ENCODE data around the gene USP17L5. TPM values are rescaled to one million over a fixed set of nuclear protein-coding genes. Genes with fewer than 3 reads are reported as not detected.
"Not testable (repeated sequence)": the region's sequence is repeated elsewhere in the genome, so short reads cannot be mapped to it uniquely, and the experiment has no call there.

USP17L5 gene, protein sequence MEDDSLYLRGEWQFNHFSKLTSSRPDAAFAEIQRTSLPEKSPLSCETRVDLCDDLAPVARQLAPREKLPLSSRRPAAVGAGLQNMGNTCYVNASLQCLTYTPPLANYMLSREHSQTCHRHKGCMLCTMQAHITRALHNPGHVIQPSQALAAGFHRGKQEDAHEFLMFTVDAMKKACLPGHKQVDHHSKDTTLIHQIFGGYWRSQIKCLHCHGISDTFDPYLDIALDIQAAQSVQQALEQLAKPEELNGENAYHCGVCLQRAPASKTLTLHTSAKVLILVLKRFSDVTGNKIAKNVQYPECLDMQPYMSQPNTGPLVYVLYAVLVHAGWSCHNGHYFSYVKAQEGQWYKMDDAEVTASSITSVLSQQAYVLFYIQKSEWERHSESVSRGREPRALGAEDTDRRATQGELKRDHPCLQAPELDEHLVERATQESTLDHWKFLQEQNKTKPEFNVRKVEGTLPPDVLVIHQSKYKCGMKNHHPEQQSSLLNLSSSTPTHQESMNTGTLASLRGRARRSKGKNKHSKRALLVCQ
- total RNA-seq (2012; rRNA removed) (not detected in 2 replicates), polyA plus RNA-seq (2012; rRNA removed) (not detected in 2 replicates), Bru-seq, nascent RNA (not detected), BruChase-seq, experiment 1, labeled RNA remaining after a 6-hour chase (not detected), BruChase-seq, experiment 2, labeled RNA remaining after a 2-hour chase (not detected)
- polyA plus RNA-seq (2012; cell fraction: cytosol; rRNA removed) = not detected in 2 replicates
- not detected in 2 replicates for polyA plus RNA-seq (2012; cell fraction: nucleus; rRNA removed; ENCODE audit: low replicate concordance)
- long read RNA-seq = 0 reads

GRCh38 chr4:9339103-9339502 is at the start of gene USP17L5:
TSS of gene USP17L5 (plus strand) at chr4:9339403. CDS start at chr4:9339403, 0 bp downstream.
- H3K9ac ChIP-seq (ENCODE audit: low read depth, low read length); H2BK20ac ChIP-seq (ENCODE audit: low read depth, low read length); in situ Hi-C loops (cut with MboI; ENCODE audit: low sequenced_read_pairs); ATAC-seq (ENCODE audit: low read depth); H4K91ac ChIP-seq (ENCODE audit: insufficient read depth, low read depth, low read length); H3K9me3 ChIP-seq (ENCODE audit: control insufficient read depth, insufficient read depth, low read length); H3K79me1 ChIP-seq (ENCODE audit: low read depth in 1 of 2, low read length in 2 of 2); intact Hi-C loops (cut with micrococcal nuclease); H3K14ac ChIP-seq (replicated peaks; ENCODE audit: low read depth, low read length); H3K36me3 ChIP-seq (ENCODE audit: control insufficient read depth, insufficient read depth, low read length); H3K23ac ChIP-seq (ENCODE audit: low read depth, low read length); CTCF ChIA-PET; H3K9me1 ChIP-seq (ENCODE audit: insufficient read depth, low read length); H2AK9ac ChIP-seq (replicated peaks; ENCODE audit: low read depth, low read length, poor library complexity); H3K4ac ChIP-seq (ENCODE audit: low read depth, low read length); dilution Hi-C loops (cut with HindIII; ENCODE audit: low sequenced_read_pairs, unreplicated experiment); H3K4me2 ChIP-seq (ENCODE audit: low read depth, low read length); H2AFZ ChIP-seq (replicated peaks; ENCODE audit: low read length, poor library complexity); H3K4me1 ChIP-seq (ENCODE audit: control insufficient read depth, insufficient read depth, low read length); DNase-seq; H4K20me1 ChIP-seq (ENCODE audit: insufficient read depth, low read length); H3K27me3 ChIP-seq (ENCODE audit: control insufficient read depth, insufficient read depth, low read length); H3K18ac ChIP-seq (ENCODE audit: low read depth, low read length); H3K56ac ChIP-seq (ENCODE audit: extremely low read depth, insufficient read depth, low read length); POLR2A ChIA-PET (ENCODE audit: unreplicated experiment); H2BK120ac ChIP-seq (ENCODE audit: low read depth, low read length); H4K5ac ChIP-seq (ENCODE audit: low read depth, low read length); H2AK5ac ChIP-seq (ENCODE audit: low read depth, low read length); H3K4me3 ChIP-seq (ENCODE audit: insufficient read depth, low read depth, low read length); H4K8ac ChIP-seq (ENCODE audit: low read depth in 2 of 2, low read length in 2 of 2); H3K27ac ChIP-seq (ENCODE audit: insufficient read depth, low read length); H2BK5ac ChIP-seq (ENCODE audit: low read depth, low read length, poor library complexity, severe bottlenecking); H2BK15ac ChIP-seq (ENCODE audit: low read depth, low read length); BruUV-seq (replicated peaks): not testable (repeated sequence)
- WGBS, 2 experiments (ENCODE audit: extremely low coverage in 2 of 2, insufficient read length in 1 of 2) = no CpG with 5 or more reads among the region's 15 CpGs

- H3K27me3 ChIP-seq (ENCODE audit: control insufficient read depth, insufficient read depth, low read length); dilution Hi-C loops (cut with HindIII; ENCODE audit: low sequenced_read_pairs, unreplicated experiment); in situ Hi-C loops (cut with MboI; ENCODE audit: low sequenced_read_pairs): not testable (repeated sequence)
These were observed 15.0 kb upstream of the USP17L5 start for GRCh38 chr4:9324191-9324590.

More at GRCh38 chr4:9324191-9324590, 15.0 kb upstream of the USP17L5 start:
- H3K14ac ChIP-seq (replicated peaks; ENCODE audit: low read depth, low read length); H4K20me1 ChIP-seq (ENCODE audit: insufficient read depth, low read length); H2BK120ac ChIP-seq (ENCODE audit: low read depth, low read length); H2AK5ac ChIP-seq (ENCODE audit: low read depth, low read length); H3K4ac ChIP-seq (ENCODE audit: low read depth, low read length); H3K79me1 ChIP-seq (ENCODE audit: low read depth in 1 of 2, low read length in 2 of 2); CTCF ChIA-PET; H3K4me1 ChIP-seq (ENCODE audit: control insufficient read depth, insufficient read depth, low read length); BruUV-seq (replicated peaks); H4K5ac ChIP-seq (ENCODE audit: low read depth, low read length); H2BK15ac ChIP-seq (ENCODE audit: low read depth, low read length); H3K18ac ChIP-seq (ENCODE audit: low read depth, low read length); H2AFZ ChIP-seq (replicated peaks; ENCODE audit: low read length, poor library complexity); H3K9me1 ChIP-seq (ENCODE audit: insufficient read depth, low read length); H3K36me3 ChIP-seq (ENCODE audit: control insufficient read depth, insufficient read depth, low read length); ATAC-seq (ENCODE audit: low read depth); H2BK5ac ChIP-seq (ENCODE audit: low read depth, low read length, poor library complexity, severe bottlenecking); intact Hi-C loops (cut with micrococcal nuclease); H4K91ac ChIP-seq (ENCODE audit: insufficient read depth, low read depth, low read length); H2AK9ac ChIP-seq (replicated peaks; ENCODE audit: low read depth, low read length, poor library complexity); H3K27ac ChIP-seq (ENCODE audit: insufficient read depth, low read length); H3K9ac ChIP-seq (ENCODE audit: low read depth, low read length); H3K56ac ChIP-seq (ENCODE audit: extremely low read depth, insufficient read depth, low read length); H3K9me3 ChIP-seq (ENCODE audit: control insufficient read depth, insufficient read depth, low read length); H4K8ac ChIP-seq (ENCODE audit: low read depth in 2 of 2, low read length in 2 of 2); H2BK20ac ChIP-seq (ENCODE audit: low read depth, low read length); POLR2A ChIA-PET (ENCODE audit: unreplicated experiment); H3K4me2 ChIP-seq (ENCODE audit: low read depth, low read length); H3K23ac ChIP-seq (ENCODE audit: low read depth, low read length); DNase-seq; H3K4me3 ChIP-seq (ENCODE audit: insufficient read depth, low read depth, low read length): not testable (repeated sequence)
- WGBS, 2 experiments (ENCODE audit: extremely low coverage in 2 of 2, insufficient read length in 1 of 2) = no CpG with 5 or more reads among the region's 13 CpGs
